Esophagus muscularis mucosa (tissue), 4 donors: Measurements from ENCODE around the gene PPM1M. TPM values are rescaled to one million over a fixed set of nuclear protein-coding genes. Genes with fewer than 3 reads are reported as not detected.

ENCODE experiments used
- DNase-seq: peaks from one replicate; pipeline ENCODE4 v3.0.0-alpha.2; 2017; ENCODE audit errors: extremely low spot score
- H3K27ac ChIP-seq, 4 donors: fragments of 200-600 bp; sonication (generic); replicated peaks in 1 of 4; 1 replicate in 3 of 4; 2 replicates in 1 of 4; pipeline ENCODE4 v1.5.1; 2016 to 2019; ENCODE audit warnings: mild to moderate bottlenecking in 1 of 4
- H3K27me3 ChIP-seq, 4 donors: fragments of 200-600 bp; sonication (generic); one replicate each; pipeline versions ENCODE4 v1.5.1 to v1.6.0; 2016 to 2019
- H3K36me3 ChIP-seq, 4 donors: fragments of 200-600 bp; sonication (generic); one replicate each; pipeline ENCODE4 v1.5.1; 2016 to 2019
- H3K4me1 ChIP-seq, 4 donors: fragments of 200-600 bp; sonication (generic); one replicate each; pipeline ENCODE4 v1.5.1; 2016 to 2019
- H3K4me3 ChIP-seq, 4 donors: fragments of 200-600 bp; sonication (generic); 1 replicate in 2 of 4; 2 replicates in 2 of 4; pipeline ENCODE4 v1.5.1; 2016 to 2019; ENCODE audit warnings: mild to moderate bottlenecking in 4 of 4, moderate library complexity in 1 of 4
- H3K9me3 ChIP-seq, 4 donors: fragments of 200-600 bp; sonication (generic); 1 replicate in 3 of 4; 2 replicates in 1 of 4; pipeline ENCODE4 v1.5.1; 2016 to 2019
- CTCF ChIP-seq, 3 experiments: fragments of 200-600 bp in 2 of 3; fragments of 450-650 bp in 1 of 3; sonication (generic) in 2 of 3; IDR thresholded peaks; one replicate each; pipeline ENCODE4 v1.5.1; 2017 to 2019; ENCODE audit warnings: antibody characterized with exemption in 3 of 3, mild to moderate bottlenecking in 2 of 3, moderate library complexity in 1 of 3
- EP300 ChIP-seq: sonication (generic); formaldehyde crosslinking; IDR thresholded peaks from one replicate; pipeline ENCODE4 v1.6.1; 2017; ENCODE audit warnings: antibody characterized with exemption
- POLR2A ChIP-seq: fragments of 450-650 bp; IDR thresholded peaks from one replicate; pipeline ENCODE4 v1.6.1; 2017; ENCODE audit warnings: antibody characterized with exemption, moderate library complexity, mild to moderate bottlenecking, low read depth
- POLR2AphosphoS5 ChIP-seq, 2 donors: sonication (generic); formaldehyde crosslinking; IDR thresholded peaks; one replicate each; pipeline ENCODE4 v1.6.1; 2017; ENCODE audit warnings: antibody characterized with exemption in 2 of 2
- WGBS: methylation state at CpG from one replicate; pipeline ENCODE4 v1.1.5; 2018; 5-methylcytosine and 5-hydroxymethylcytosine counted together
- intact Hi-C: fragments of 100-400 bp; cut with DNase I; formaldehyde crosslinking; loops from one replicate; pipeline ENCODE4 v1.15.1; 2023
- total RNA-seq, 4 donors: library from RNA; depleted of rRNA; stranded (reverse); fragments of >200 nt; gene quantifications; one replicate each; pipeline versions ENCODE4 v1.1.0 to v1.2.1, GENCODE V29; 2016

Gene PPM1M
- total RNA-seq, 4 donors from 2014 or later = 24.1 to 35.7 (median 32.4) TPM

- Histone ChIP-seq H3K27me3 (no peaks in the 10 kb centered on the region), H3K9me3 (no peaks in the 10 kb centered on the region), H3K4me3 (peak overlapping the region; percentile 65 to 83 (median 70)), H3K27ac (peak overlapping the region; percentile 88 to 90 (median 90)), H3K4me1 (peaks cover 15 to 41% (median 37%) of the 10 kb centered on the region in 4 donors), H3K36me3 (peaks cover 2 to 35% (median 30%) of the 10 kb centered on the region in 4 donors)
- TF ChIP-seq POLR2A (no peak), EP300 (no peak)
- intact Hi-C loops = no loop called here
- no peak for DNase-seq
- 28% methylated on average over 8 of the region's 8 CpGs for WGBS
These were observed 683 bp downstream of the PPM1M start for GRCh38 chr3:52246264-52246620.

GRCh38 chr3:52246728-52247408, 1.3 kb downstream of the PPM1M start:
- Histone ChIP-seq H3K36me3 (peaks cover 8 to 42% (median 36%) of the 10 kb centered on the region in 4 donors), H3K4me3 (peak overlapping the region; percentile 65 to 83 (median 70)), H3K27me3 (no peaks in the 10 kb centered on the region), H3K27ac (peak overlapping the region; percentile 88 to 90 (median 90)), H3K9me3 (no peaks in the 10 kb centered on the region), H3K4me1 (peaks cover 15 to 41% (median 37%) of the 10 kb centered on the region in 4 donors)
- WGBS = 84% methylated on average over 10 of the region's 14 CpGs
- TF ChIP-seq CTCF (IDR thresholded peaks at IDR 0.05) (no peak), POLR2AphosphoS5 (IDR thresholded peaks at IDR 0.05) (no peak), EP300 (no peak), POLR2A (no peak)
- intact Hi-C loops = no loop called here
- DNase-seq = no peak

GRCh38 chr3:52247409-52248164, 2.0 kb downstream of the PPM1M start:
- Histone ChIP-seq H3K27me3 (no peaks in the 10 kb centered on the region), H3K4me3 (no peak overlapping the region), H3K27ac (peak overlapping the region in 3 of 4 donors; percentile 34 to 90 (median 88)), H3K4me1 (peaks cover 15 to 41% (median 37%) of the 10 kb centered on the region in 4 donors), H3K9me3 (no peaks in the 10 kb centered on the region), H3K36me3 (peaks cover 9 to 49% (median 43%) of the 10 kb centered on the region in 4 donors)
- 94% methylated on average over 7 of the region's 7 CpGs for WGBS
- intact Hi-C loops = no loop called here
- no peak for DNase-seq
- TF ChIP-seq POLR2AphosphoS5 (IDR thresholded peaks at IDR 0.05) (no peak), POLR2A (no peak), EP300 (no peak), CTCF (IDR thresholded peaks at IDR 0.05) (no peak)

GRCh38 chr3:52248165-52248541, 2.6 kb downstream of the PPM1M start:
- WGBS = 89% methylated on average over 10 of the region's 10 CpGs
- peak overlapping the region in 2 of 4 donors; percentile 18 to 34 for H3K27ac ChIP-seq
- intact Hi-C loops = no loop called here

More at GRCh38 chr3:52248165-52248541, 2.6 kb downstream of the PPM1M start:
- peaks cover 9 to 54% (median 46%) of the 10 kb centered on the region in 4 donors for H3K36me3 ChIP-seq
- DNase-seq = no peak
- peaks cover 15 to 44% (median 41%) of the 10 kb centered on the region in 4 donors for H3K4me1 ChIP-seq
- H3K9me3 ChIP-seq = no peaks in the 10 kb centered on the region
- H3K27me3 ChIP-seq = no peaks in the 10 kb centered on the region
- no peak overlapping the region for H3K4me3 ChIP-seq
- TF ChIP-seq POLR2AphosphoS5 (IDR thresholded peaks at IDR 0.05) = no peak
- TF ChIP-seq CTCF (IDR thresholded peaks at IDR 0.05) = no peak
- TF ChIP-seq POLR2A = no peak
- no peak for TF ChIP-seq EP300
